HG02884 (cell line): Measurements from ENCODE around the gene SINHCAF.
"Not testable (repeated sequence)": the region's sequence is repeated elsewhere in the genome, so short reads cannot be mapped to it uniquely, and the experiment has no call there.

Experiments
- ATAC-seq: cut with Tn5 transposase; IDR thresholded peaks from one replicate; pipeline ENCODE4 v1.9.1; 2021; ENCODE audit warnings: mild to moderate bottlenecking, moderate library complexity; ENCODE audit not compliant: unreplicated experiment

Gene SINHCAF

GRCh38 chr12:31310488-31310887 lies 15.5 kb downstream of the SINHCAF start:
- ATAC-seq = no peak

GRCh38 chr12:31309279-31309678 lies 16.7 kb downstream of the SINHCAF start:
- ATAC-seq = no peak

- no peak for ATAC-seq
Observed at GRCh38 chr12:31308116-31308515, 17.8 kb downstream of the SINHCAF start.

- no peak for ATAC-seq
Observed at GRCh38 chr12:31306866-31307265, 19.1 kb downstream of the SINHCAF start.

GRCh38 chr12:31303466-31303865 lies 22.5 kb downstream of the SINHCAF start:
- ATAC-seq = no peak

- no peak for ATAC-seq
Observed at GRCh38 chr12:31301311-31301710, 24.6 kb downstream of the SINHCAF start.

GRCh38 chr12:31300783-31301182 lies 25.2 kb downstream of the SINHCAF start:
- ATAC-seq = no peak

- ATAC-seq = no peak
Observed at GRCh38 chr12:31300341-31300740, 25.6 kb downstream of the SINHCAF start.

- ATAC-seq = no peak
Observed at GRCh38 chr12:31298922-31299321, 27.0 kb downstream of the SINHCAF start.

GRCh38 chr12:31298515-31298910 lies 27.4 kb downstream of the SINHCAF start:
- ATAC-seq = peak; percentile 39

GRCh38 chr12:31297572-31298514 lies 28.1 kb downstream of the SINHCAF start:
- peak; percentile 47 for ATAC-seq

- ATAC-seq = no peak
Observed at GRCh38 chr12:31289441-31289840, 36.5 kb downstream of the SINHCAF start.

- no peak for ATAC-seq
Observed at GRCh38 chr12:31288381-31288780, 37.6 kb downstream of the SINHCAF start.

GRCh38 chr12:31280183-31280582 lies 45.8 kb downstream of the SINHCAF start:
- ATAC-seq = no peak

- ATAC-seq = no peak
Observed at GRCh38 chr12:31279390-31279924, 46.5 kb downstream of the SINHCAF start.

GRCh38 chr12:31278832-31279231 lies 47.1 kb downstream of the SINHCAF start:
- no peak for ATAC-seq

GRCh38 chr12:31278424-31278823 lies 47.5 kb downstream of the SINHCAF start:
- ATAC-seq = no peak

- ATAC-seq = no peak
Observed at GRCh38 chr12:31277081-31277480, 48.9 kb downstream of the SINHCAF start.

- ATAC-seq = no peak
Observed at GRCh38 chr12:31275491-31275890, 50.5 kb downstream of the SINHCAF start.

GRCh38 chr12:31274520-31275300 lies 51.2 kb downstream of the SINHCAF start:
- no peak for ATAC-seq

GRCh38 chr12:31273794-31274193 lies 52.2 kb downstream of the SINHCAF start:
- not testable (repeated sequence) for ATAC-seq
